Subcutaneous adipose tissue (tissue), 4 donors: ENCODE data around the gene LAMP5. TPM values are rescaled to one million over a fixed set of nuclear protein-coding genes. Genes with fewer than 3 reads are reported as not detected.

Experiments
- CTCF ChIP-seq: fragments of 450-650 bp; IDR thresholded peaks from one replicate; pipeline ENCODE4 v1.5.1; 2016; ENCODE audit warnings: low read depth, mild to moderate bottlenecking, control low read depth, antibody characterized with exemption, moderate library complexity
- total RNA-seq, 4 donors: library from RNA; depleted of rRNA; stranded (reverse); fragments of >200 nt; gene quantifications; one replicate each; pipeline ENCODE4 v1.1.0, GENCODE V29; 2016

Gene LAMP5
- total RNA-seq, 4 donors from 2014 or later = not detected

GRCh38 chr20:9516234-9516871, 2.0 kb downstream of the LAMP5 start:
- TF ChIP-seq CTCF = no peak

GRCh38 chr20:9517297-9518162, 3.1 kb downstream of the LAMP5 start:
- no peak for TF ChIP-seq CTCF

- TF ChIP-seq CTCF = no peak
Observed at GRCh38 chr20:9518576-9519175, 4.3 kb downstream of the LAMP5 start.

- no peak for TF ChIP-seq CTCF
Observed at GRCh38 chr20:9520086-9520485, 5.7 kb downstream of the LAMP5 start.

- TF ChIP-seq CTCF = no peak
Observed at GRCh38 chr20:9523636-9524035, 9.2 kb downstream of the LAMP5 start.

- TF ChIP-seq CTCF = no peak
Observed at GRCh38 chr20:9531581-9531980, 17.2 kb downstream of the LAMP5 start.
